Umbilical cord (tissue), 2 donors: Measurements from ENCODE around the gene ATXN3L. TPM values are rescaled to one million over a fixed set of nuclear protein-coding genes. Genes with fewer than 3 reads are reported as not detected.
"Not testable (repeated sequence)": the region's sequence is repeated elsewhere in the genome, so short reads cannot be mapped to it uniquely, and the experiment has no call there.

Experiments
- DNase-seq: peaks from one replicate; pipeline ENCODE4 v3.0.0-alpha.2; 2015; ENCODE audit warnings: low spot score
- total RNA-seq: library from RNA; depleted of rRNA; stranded (reverse); fragments of >200 nt; gene quantifications from one replicate; pipeline ENCODE4 v1.2.3, GENCODE V29; 2014; ENCODE audit warnings: low replicate concordance; ENCODE audit not compliant: insufficient read depth

ATXN3L gene
- total RNA-seq, 1 donor from 2014 or later: 2.2 TPM

GRCh38 chrX:13307041-13307440 lies 12.8 kb downstream of the ATXN3L start:
- DNase-seq: no peak

GRCh38 chrX:13305108-13305507 lies 14.7 kb downstream of the ATXN3L start:
- no peak for DNase-seq

GRCh38 chrX:13304052-13304451 lies 15.8 kb downstream of the ATXN3L start:
- no peak for DNase-seq

DNA sequence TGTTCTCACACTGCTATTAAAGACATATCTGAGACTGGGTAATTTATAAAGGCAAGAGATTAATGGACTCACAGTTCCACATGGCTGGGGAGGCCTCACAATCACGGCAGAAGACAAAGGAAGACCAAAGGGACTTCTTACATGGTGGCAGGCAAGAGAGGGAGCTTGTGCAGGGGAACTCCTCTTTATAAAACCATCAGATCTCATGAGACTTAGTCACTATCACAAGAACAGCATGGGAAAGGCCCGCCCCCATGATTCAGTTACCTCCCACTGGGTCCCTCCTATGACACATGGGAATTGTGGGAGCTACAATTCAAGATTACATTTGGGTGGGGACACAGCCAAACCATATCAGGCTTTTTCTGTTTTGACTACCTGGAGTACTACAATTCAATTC lies 16.6 kb downstream of the ATXN3L start:
- DNase-seq: not testable (repeated sequence)

GRCh38 chrX:13298836-13299235 lies 21.0 kb downstream of the ATXN3L start:
- no peak for DNase-seq

DNA sequence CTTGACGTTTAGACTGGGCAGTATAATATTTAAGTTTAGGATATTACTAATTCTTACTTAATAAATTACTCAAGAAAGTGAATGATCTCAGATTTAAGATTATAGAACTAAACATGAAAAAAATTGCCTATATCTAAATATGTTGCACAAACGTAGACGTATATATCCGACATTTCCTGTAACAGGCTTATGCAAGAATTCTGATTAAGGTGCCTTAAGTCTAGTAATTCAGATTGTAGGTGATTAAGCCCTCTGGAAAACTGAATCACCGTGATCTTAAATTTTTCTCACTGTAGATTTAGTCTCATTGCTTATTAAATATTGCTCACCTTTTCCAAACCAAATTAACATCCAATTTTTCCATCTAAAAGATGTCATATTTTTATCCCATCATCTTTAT lies 24.0 kb downstream of the ATXN3L start:
- DNase-seq: no peak

DNA sequence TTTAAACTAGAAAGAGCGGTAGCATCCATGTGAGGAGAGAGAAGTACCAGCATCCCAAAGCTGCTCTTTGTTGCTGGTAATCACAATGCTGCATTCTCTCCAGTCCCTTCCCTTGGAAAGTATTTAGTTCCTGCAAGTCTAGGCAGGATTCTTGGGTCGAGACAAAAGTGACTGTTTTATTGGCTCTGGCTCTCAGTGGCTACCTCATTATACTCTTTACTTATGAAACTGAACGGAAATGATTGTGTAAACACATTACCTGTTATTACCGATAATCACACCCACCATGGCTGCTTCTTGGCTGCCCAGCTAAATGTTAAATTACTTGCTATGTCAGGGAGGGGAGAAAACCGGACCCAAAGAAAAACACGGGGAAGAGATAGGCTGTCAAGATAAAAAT lies 26.2 kb downstream of the ATXN3L start:
- no peak for DNase-seq

DNA sequence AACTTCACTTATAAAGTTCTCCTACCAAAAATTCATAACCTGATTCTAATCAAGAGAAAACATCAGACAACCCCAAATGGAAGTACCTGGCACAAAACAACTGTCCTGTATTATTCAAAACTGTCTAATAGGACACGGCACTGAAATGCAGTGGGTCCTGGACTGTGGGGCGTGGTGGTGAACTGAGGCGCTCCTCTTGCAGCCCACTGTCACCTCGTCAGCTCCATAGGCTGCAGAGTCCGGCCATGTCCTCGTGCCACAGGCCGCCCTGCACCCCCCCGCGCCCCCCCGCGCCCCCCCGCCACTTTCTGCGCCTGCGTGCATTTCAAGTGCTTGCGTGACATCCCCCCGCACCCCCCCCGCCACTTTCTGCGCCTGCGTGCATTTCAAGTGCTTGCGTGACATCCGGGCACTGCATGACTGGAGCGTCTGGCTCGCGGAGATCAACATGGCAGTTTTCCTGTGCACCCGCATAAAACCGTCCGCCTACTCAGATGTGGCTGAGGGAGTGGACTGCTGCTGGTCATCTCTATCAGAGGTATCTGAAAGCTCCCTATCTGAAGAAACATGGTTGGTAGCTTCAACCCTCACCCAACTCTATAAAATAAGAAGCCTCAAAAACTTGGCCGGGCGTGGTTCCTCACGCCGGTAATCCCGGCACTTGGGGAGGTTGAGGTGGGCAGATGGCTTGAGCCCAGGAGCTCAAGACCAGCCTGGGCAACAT lies 28.8 kb downstream of the ATXN3L start:
- DNase-seq: no peak

- DNase-seq: no peak
Observed at GRCh38 chrX:13288671-13289070, 31.2 kb downstream of the ATXN3L start.

DNA sequence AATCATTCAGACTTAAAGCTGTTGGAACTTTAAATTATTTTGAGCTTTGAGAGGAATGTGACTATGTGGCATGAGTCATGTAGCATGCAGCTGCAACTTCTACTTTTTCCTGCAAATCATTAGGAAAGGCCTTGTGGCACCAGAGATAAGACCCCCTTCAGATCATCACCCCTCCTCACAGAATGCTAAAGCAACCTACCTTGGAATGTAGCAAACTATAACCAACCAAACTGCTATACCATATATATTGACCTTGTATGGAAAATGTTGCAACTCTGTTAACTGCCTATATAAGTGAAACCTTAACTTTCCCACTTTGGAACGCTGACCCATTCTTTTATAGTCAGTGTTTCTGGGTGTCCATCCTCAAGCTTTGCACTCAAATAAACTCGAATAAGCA lies 32.0 kb downstream of the ATXN3L start:
- DNase-seq: peak; percentile 45

DNA sequence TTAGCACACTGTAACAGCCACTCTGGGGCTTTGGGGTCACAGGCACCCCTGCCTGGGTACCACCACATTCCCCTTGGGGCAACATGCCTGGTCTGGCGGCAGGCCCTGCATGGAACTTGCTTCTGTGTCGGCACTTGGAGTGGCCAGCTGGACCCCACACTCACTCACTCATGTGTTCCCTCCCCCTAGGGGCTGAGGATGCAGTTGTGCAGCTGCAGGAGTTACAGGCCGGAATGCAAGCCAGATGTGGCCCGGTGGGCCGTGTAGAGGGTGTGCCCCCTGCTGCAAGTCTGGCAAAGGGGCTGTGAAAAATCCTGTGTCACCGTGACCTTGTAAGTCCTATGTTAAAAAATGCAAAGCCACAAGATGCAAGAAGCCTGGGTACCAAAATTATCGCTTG lies 34.2 kb downstream of the ATXN3L start:
- DNase-seq: no peak

DNA sequence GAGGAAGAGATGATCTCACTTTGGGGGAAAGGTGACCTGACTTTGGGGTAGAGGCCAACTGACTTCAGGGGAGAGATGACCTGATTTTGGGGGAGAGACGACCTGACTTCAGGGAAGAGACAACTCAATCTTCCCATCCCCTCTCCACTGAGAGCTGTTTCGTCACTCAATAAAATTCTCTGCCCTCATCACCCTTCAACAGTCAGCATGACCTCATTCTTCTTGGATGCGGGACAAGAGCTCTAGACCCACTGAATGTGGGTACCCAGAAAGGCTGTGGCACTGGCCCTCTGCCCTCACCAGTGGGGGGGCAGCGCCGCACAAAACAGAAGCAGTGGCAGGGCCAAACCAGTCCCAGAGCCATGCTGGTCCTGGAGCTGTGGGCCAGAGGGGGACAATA lies 34.6 kb downstream of the ATXN3L start:
- no peak for DNase-seq

DNA sequence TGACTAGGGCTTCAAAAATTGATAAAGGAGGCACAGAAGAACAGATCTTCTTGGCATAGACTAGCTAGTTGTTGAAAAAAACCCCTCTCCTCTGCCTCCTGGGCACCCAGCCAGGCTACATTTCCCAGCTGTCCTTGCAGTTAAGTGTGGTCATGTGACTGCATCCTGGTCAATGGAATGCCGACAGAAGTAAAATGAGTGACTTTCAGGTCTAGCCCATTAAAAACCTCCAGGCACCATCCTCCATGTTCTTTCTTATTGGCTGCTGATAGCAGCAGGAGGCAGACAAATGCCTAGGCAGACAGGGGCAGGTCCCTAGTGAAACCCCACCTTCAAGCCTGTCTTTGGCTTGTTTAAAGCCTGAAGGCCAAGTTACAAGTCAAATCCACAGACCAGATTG lies 35.3 kb downstream of the ATXN3L start:
- DNase-seq: no peak

DNA sequence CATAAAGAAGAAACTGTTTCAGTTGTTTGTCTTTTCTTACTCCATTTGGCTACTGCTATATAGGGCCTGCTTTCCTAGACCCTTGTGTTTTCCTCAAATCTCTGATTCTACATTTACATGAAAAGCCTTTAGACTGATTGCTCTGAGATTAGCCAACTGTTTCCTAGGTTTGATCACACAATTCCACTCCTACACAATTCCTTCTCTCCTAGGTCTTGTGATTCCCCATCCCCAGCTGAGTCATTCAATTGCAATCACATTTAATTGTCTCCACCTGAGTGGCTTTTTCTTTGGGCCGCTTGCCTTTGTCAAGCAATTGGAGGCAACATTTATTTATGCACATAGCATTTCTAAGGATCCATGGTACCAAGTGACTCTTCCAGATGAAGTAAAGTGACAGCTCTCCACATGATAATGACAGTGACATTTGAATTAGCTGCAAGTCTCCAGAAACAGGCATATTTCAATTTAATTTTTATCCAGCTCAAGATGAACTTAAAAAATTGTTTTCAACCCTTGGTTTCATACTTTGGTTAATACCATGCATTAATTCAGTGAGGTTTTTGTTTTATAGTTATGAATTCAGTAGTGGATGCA lies 35.8 kb downstream of the ATXN3L start:
- DNase-seq: no peak

GRCh38 chrX:13283512-13283911 lies 36.3 kb downstream of the ATXN3L start:
- no peak for DNase-seq

DNA sequence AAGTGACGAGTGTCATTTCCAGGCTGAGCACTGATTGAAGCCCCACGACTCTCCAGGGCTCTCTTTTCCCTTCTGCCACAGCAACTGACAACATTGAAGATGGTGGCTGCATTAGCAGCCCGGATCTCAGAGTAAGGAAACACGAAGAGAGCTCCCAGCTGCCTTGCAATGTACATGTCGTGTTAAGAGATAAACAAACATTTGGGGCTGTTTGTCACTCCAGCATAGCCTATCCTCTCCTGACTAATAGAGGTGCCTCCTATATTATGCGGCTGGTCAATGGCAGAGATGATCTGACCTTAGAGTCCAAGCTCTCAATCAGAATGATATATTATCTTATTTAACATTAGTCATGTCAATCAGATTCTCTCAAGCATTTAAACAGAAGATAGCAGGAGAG lies 38.6 kb downstream of the ATXN3L start:
- DNase-seq: no peak

- DNase-seq: no peak
Observed at GRCh38 chrX:13279279-13280018, 40.4 kb downstream of the ATXN3L start.

GRCh38 chrX:13277539-13277938 lies 42.3 kb downstream of the ATXN3L start:
- DNase-seq: no peak

GRCh38 chrX:13276991-13277390 lies 42.9 kb downstream of the ATXN3L start:
- DNase-seq: peak; percentile 80

DNA sequence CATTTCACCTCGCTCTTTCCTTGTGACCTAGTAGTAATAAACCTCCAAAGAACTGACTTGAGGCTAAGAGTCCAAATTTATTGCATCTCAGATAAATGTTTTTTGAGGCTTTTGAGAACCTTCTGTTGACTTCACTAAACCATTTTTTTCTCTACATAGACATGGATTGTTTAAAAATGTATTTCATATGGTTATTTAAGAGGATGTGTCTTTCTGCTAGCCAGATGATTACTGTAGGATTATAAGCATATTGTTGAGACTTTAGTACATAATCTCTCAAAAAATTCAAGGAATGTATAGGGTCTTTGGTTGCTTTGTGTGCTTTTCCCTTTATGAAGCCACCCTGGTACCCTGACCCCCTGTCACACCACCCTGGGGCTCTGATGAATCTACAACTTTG lies 44.8 kb downstream of the ATXN3L start:
- DNase-seq: no peak

- DNase-seq: no peak
Observed at GRCh38 chrX:13272426-13272825, 47.4 kb downstream of the ATXN3L start.

GRCh38 chrX:13271511-13271910 lies 48.3 kb downstream of the ATXN3L start:
- no peak for DNase-seq

- no peak for DNase-seq
Observed at GRCh38 chrX:13270360-13270759, 49.5 kb downstream of the ATXN3L start.
